HG02571 (cell line): ENCODE measurements around the gene NAA10.
A peak's percentile ranks its signal among the peaks of the same experiment; 100 is the strongest.

Experiments
- ATAC-seq: cut with Tn5 transposase; IDR thresholded peaks from one replicate; pipeline ENCODE4 v1.9.1; 2021; ENCODE audit warnings: mild to moderate bottlenecking, moderate library complexity; ENCODE audit not compliant: unreplicated experiment

The NAA10 gene

DNA sequence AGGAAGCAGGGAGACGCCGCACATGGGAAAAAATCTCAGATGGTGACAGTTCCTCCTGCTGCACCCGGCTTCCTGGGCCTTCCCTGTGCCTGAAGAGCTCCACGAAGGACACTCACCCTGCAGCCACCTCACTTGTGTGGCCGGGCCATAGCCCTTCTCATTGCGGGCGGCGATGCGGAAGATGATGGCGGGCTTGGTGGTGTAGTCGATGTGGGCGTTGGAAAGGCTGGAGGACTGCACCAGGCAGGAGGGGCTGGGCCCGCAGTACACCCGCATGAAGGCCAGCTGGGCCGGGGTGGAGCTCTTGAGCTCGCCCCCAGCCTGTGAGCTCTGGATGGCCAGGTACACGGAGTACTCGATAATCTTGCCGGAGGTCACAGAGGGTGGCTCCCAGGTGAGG is 15.3 kb upstream of the NAA10 start:
- no peak for ATAC-seq

DNA sequence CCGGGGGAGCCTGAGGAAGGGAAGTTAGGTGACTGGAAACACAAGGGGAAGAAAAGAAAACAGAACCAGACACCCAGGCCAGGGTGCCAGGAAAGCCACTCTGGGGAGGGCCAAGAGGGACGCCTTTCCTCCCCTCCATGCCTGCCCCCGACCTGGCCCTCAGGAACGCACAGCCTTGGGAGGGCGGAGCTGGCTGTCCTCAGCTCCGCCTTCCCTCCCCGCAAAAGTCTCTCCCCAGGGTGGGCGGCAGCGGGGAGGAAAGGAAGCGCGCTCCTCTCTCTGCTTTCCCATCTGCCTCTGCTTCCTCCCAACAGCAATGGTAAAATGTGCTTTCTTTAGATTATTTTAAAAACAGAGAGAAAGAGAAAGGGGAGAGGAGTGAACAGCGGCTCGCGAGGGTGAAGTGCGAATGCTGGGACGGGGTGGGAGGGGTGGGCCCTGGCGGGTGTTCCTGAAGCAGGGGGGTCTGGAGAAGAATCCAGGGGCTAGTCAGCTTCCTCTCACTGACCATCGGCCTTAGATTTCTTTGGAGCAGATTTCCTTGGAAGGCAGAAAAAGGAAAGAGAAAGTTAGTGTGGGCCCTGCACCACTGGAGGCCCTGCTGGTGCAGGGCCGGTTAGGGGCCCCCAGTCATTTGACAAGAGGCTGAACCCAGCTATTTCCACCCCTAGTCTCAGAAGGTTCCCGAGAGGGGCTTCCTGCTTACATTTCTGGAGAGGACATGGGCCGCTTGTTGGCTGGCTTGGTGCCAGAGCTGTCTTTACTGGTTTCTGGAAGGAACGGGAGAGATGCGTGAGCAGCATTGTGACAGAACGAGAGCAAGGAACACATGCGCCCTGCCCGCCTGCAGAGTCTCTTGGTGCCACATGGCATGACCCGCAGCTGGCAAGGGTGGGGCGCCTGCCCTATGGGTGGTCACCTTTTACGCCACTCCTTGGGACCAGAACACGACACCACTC is 14.3 kb upstream of the NAA10 start:
- no peak for ATAC-seq

- ATAC-seq = no peak
These were observed 13.2 kb upstream of the NAA10 start for GRCh38 chrX:153948002-153948466.

GRCh38 chrX:153947009-153947769 is 12.4 kb upstream of the NAA10 start:
- peak; percentile 55 for ATAC-seq

DNA sequence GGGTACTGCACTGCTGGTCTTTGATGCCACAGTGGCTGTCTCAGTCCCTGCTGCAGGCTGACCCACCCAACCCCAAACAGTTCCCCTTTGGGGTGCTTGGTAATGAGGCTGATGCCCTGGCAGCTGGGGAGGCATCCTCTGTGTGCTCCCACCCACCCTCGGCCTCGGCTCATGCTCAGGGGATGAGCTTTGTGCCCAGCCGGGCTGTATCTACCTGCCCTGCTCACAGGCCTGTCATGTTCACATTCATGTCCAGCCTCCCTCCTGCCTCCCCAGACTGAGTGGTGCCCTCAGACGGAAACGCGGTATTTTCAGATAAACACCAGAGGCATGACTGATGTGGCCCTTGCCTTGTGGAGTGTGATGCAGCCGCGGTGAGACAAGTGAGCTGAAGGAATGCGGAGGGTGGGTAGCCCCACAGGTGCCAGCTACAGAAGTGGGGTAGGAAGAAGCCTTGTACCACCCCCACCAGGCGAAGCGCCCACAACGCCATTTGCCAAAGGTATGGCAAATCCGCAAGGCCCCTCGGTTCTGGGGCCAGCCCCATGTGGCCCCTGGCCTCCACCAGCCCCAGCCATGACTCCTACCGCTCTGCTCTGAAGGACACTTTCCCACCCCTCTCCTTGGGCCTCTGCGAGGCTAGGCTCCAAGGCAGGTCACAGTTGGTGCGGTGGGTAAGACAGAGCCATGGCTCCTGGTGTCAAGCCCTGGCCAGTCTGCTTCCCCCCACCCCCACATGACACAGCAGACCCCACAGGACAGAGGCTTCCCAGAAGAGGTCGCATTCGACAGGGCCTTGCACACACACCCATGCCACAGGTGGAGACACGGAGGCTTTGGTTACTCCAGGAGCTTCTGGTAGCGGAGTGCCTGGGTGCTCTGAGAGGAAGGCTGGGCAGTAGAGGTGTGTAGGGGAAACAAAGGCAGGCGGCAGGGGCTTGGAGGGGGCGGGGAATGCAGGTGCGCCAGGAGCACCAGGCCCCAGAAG is 11.4 kb upstream of the NAA10 start:
- no peak for ATAC-seq

- ATAC-seq = no peak
These were observed 9.9 kb upstream of the NAA10 start for GRCh38 chrX:153944800-153945150.

GRCh38 chrX:153944140-153944799 is 9.4 kb upstream of the NAA10 start, which contains the start of gene RENBP:
RENBP (minus strand) TSS chrX:153944643; CDS start chrX:153944610, 33 bp downstream.
- ATAC-seq = no peak

GRCh38 chrX:153941336-153942252 is 6.8 kb upstream of the NAA10 start:
- no peak for ATAC-seq

DNA sequence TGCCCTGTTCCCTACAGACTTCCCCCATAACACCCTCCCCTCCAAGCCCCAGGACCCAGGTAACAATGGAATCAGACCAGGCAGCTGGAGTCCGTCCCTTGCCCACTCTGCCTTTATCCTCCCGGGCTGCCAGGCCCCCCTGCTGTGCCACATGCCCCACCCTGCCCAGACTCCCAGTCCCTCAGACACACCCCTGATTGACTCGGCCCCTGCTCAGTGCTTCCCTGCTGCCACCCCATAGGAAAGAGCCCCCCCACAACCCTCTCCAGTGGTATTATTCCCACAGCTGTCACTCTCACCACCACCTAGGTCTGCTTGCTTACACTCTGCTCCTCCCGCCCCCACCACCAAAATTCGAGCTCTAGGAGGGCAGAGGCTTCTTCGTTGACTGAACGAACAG is 4.7 kb upstream of the NAA10 start:
- no peak for ATAC-seq

- ATAC-seq = no peak
These were observed 3.5 kb upstream of the NAA10 start for GRCh38 chrX:153938226-153938786.

DNA sequence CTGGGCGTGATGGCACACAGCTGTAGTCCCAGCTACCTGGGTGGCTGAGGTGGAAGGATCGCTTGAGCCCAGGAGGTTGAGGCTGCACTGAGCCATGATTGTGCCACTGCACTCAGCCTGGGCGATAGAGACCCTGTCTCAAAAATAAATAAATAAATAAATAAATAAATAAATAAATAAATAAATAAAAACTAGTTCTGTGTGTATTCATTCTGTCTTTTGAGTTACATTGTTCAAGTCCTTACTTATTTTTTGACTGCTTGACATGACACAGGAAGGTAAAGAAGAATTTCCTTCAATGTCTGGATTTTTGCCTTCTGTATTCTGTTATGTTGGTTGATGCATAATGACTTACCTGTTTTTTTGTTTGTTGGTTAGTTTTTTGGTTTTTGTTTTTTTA is 2.2 kb upstream of the NAA10 start:
- no peak for ATAC-seq

DNA sequence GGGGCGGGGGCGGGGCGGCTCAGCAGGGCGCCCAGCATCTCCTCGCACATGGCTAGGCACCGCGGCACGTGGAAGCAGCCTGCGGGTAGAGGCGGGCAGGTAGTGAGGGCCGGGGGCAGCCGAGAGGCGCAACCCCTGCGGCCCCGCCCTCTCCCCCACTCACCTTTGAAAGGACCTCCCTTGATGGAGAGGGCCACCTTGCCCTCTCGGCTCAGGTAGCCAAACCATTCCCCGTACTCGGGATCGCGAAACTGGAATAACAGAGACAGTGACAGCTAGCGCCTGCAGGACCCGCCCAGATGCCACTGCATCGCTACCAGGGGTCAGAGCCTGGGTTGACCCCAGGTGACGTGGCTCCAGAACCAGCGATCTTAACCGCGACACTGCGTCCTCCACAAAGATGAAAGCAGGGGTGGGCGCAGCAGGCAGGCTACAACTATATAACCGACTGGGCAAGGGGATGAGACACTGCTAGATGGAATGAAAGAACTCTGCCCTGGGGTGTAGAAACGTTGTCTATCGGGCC is 552 bp upstream of the NAA10 start:
- no peak for ATAC-seq

DNA sequence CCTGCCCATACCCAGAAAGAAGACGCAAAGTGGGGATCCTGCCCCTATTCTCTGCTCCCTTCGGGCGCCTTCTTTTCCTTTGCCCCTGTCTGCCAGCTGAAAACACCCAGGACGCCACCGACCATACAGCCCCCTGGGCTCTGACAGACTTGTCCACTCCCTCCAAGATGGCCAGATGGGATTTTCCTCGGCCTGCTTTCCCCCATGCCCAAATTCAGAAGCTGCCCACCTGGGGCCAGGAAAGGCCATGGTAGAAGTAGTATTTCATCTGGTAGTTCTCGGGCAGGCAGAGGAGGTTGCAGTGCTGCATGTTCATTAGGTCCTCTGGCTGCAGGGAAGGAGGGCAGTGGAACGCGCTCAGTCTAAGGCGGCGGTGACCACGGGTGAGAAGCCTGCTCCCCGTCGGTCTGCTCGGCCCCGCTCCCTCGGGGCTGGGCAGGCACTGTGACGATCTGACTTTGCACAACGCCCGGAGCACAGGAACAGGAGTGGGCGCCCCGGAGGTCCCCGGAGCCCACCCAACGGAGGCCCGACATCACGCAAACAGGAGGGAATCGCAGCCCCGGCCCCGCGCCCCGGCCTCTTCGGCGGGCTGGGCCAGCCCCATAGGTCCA is 582 bp downstream of the NAA10 start:
- ATAC-seq = peak; percentile 8

GRCh38 chrX:153933748-153934147 is 1.1 kb downstream of the NAA10 start:
- no peak for ATAC-seq

GRCh38 chrX:153932220-153932915 is 2.5 kb downstream of the NAA10 start:
- no peak for ATAC-seq

DNA sequence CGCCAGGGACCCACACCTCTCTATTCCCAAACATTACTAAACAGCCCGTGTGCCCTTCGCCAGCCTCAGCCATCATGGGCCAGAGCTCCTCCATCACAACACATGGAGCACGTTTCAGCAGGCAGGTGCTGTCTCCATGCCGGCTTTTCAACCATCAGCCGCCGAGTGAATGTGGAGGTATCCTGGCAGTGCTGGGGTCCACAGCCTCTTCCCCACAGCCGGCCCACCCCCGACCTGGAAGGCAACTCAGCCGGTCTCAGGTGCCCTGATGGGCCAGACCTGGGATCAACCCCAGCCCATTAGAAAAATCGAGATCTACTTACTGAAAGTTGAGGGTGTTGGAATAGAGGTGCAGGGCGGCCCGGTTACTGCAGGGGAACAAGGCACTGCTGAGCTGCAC is 3.1 kb downstream of the NAA10 start:
- ATAC-seq = no peak

- ATAC-seq = no peak
These were observed 3.7 kb downstream of the NAA10 start for GRCh38 chrX:153931151-153931550.
